GM12892 (cell line): ENCODE results near the gene ADAMTS10.

Experiments
- POLR2A ChIP-seq: IDR thresholded peaks from 2 replicates; pipeline ENCODE4 v1.6.1; 2011; ENCODE audit warnings: low read depth, low read length, control low read depth
- POLR2AphosphoS5 ChIP-seq: IDR thresholded peaks from 2 replicates; pipeline ENCODE4 v1.6.1; 2011; ENCODE audit warnings: low read depth, low read length, control low read depth

- TF ChIP-seq POLR2AphosphoS5 (no peak), POLR2A (no peak)
These were observed 33.3 kb downstream of the ADAMTS10 start, which contains the start of gene MYO1F for GRCh38 chr19:8577247-8577646.
